Stimulated activated CD8-positive, alpha-beta memory T cell treated with anti-CD3 and anti-CD28 coated beads, Interleukin-15, amount 100 ng/mL, for 1 hour (primary cell): ENCODE results near the gene RASD1.

Source experiments
- DNase-seq: peaks from one replicate; pipeline ENCODE4 v3.0.0-alpha.2; 2020; ENCODE audit warnings: low read depth

The RASD1 gene

GRCh38 chr17:17510456-17511292, 14.5 kb upstream of the RASD1 start:
- no peak for DNase-seq

DNA sequence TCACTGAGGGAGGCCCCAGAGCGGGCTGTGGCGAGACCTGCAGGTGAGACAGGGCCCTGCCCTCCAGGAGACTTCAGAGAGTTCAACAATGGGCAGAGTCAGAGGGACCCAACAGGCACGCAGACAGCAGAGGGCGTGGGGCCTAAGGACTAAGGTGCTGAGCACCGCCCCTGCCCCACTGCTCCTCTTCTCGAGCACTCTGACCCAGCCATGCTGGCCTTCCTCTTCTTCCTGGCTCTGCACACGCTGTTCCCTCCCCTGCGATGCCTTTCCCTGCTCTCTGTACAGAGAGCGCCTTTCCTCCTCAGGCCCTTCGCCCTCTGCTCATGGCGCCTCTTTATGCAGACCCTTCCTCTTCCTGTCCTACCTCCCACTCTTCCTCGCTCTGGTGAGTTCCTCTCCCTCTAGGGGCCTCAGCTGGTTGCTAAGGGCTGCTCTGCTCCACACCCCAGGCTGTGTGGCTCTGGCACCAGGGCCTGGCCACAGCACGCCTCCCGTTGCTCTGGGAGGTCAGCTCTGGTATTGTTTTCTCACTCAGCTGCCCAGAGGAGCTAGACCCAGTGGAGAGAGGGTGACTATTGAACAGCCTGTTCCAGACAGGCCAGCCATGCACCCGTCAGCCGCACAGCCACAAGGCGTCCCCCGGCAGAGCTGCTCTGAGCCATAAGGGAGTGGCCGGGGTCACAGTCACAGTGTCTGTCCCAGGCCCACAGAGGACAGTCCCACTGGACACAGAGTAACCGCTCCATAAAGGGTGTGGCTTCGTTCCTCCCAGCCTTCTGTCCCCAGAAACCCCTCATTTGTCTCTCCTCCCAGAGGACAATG, 13.6 kb upstream of the RASD1 start:
- DNase-seq = no peak

- DNase-seq = no peak
Observed at GRCh38 chr17:17508646-17509591, 12.7 kb upstream of the RASD1 start.

DNA sequence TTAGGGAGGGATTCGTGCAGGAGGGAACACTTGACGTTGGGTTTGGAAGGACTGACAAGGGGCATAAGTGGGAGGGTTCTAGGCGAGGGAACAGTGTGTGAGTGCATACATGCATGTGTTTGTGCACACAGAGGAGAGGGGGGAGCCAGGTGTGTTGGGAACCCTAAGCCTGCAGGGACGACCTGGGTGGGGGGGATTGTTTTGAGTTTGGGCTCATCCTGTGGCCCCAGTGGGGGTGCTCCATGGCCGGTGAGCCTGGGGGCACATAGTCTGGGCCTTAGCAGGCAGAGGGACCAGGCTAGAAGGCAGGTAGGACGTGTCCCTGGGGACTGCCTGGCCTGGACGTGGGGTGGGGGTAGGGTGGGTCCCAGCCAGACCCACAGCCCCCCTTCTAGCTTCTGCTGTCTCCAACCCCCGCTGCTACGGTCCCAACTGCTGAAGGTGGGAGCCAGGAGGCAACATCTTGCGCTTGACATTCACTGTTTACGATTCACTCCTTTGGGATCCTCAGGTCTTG, 11.9 kb upstream of the RASD1 start:
- DNase-seq = no peak

GRCh38 chr17:17507465-17508011, 11.3 kb upstream of the RASD1 start:
- DNase-seq = no peak

- DNase-seq = no peak
Observed at GRCh38 chr17:17506893-17507464, 10.8 kb upstream of the RASD1 start.

DNA sequence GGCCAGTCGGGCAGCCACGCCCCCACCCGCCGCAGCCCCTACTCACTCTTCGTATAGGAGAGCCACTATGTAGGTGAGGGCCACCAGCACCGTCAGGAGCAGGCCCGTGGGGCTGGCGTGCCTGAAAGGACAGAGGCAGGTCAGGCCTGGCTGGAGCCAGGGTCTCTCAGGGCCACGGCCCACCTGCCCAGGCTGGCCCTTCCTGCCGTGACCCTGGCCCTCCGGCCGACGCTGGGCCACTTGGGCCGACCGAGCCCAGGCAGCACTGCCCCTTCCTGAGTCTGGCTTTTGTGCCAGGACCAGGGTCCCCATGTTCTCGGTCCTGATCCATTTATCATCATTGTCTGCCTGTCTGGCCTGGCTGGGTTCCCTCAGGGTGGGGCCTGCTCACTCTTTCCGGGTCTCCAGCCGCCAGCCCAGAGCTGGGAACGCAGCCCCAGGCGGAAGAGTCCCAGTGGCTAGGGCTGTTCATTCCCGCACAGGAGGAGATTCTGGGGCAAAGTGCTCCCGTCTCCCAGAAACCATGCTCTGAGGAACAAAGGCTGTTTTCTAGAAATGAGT, 10.1 kb upstream of the RASD1 start:
- DNase-seq = no peak

- no peak for DNase-seq
Observed at GRCh38 chr17:17505610-17506171, 9.5 kb upstream of the RASD1 start.

DNA sequence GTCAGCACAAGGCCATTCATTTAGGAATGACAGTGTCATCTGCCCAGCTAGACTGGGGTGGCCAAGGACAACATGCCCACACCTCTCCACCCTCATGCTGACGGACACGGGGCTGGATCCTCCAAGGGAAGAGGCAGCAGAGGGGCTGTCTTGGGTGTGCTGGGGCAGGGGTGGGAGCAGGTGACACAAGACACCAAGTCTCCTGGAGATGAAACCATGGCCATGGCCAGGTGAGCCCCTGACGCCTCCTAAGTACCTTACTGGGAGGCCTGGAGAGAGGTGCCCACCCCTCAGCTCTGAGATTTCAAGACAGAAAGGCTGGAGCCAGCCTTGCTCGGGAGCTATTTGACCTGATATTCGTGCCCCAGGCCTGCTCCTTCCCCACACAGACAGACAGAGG, 9.0 kb upstream of the RASD1 start:
- DNase-seq = no peak

- DNase-seq = no peak
Observed at GRCh38 chr17:17504341-17505140, 8.3 kb upstream of the RASD1 start.

GRCh38 chr17:17503566-17504130, 7.5 kb upstream of the RASD1 start:
- no peak for DNase-seq

- no peak for DNase-seq
Observed at GRCh38 chr17:17502741-17503565, 6.8 kb upstream of the RASD1 start.

- DNase-seq = no peak
Observed at GRCh38 chr17:17500999-17501605, 4.9 kb upstream of the RASD1 start.

DNA sequence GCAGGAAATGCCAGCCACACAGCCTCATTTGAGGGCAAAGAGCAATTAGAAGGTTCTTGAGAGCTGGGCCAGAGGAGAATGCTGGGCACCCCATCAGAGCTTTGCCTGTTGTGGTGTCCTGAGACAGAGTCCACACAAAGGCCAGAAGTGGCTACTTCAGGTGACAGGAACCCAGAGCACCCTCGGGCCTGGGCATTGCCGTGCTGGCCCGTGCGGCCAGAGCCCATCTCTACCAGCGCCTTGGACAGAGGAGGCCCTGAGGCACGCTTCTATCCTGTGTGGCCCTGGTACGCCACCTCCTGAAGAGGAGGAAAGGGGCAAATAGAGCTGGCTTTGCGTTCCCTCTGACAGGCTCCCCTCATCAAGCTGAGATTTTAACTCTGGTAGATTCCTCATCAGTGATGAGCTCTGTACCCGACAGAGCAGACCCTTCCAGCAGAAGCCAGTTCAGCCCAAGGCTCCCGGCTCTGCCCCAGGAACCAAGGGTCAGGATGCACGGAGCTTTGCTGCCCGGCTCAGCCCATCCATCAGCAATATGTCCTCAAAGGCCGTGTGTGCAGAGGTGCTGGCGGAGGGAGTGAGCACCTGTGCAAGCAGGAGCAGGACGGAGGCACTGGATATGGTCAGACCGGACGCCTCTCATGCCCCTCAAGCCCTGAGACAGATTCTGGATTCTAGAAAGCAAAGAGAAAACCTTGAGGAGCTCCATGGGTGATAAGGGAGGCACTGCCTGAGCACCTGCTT, 3.4 kb upstream of the RASD1 start:
- no peak for DNase-seq

GRCh38 chr17:17498606-17499301, 2.6 kb upstream of the RASD1 start:
- DNase-seq = no peak

DNA sequence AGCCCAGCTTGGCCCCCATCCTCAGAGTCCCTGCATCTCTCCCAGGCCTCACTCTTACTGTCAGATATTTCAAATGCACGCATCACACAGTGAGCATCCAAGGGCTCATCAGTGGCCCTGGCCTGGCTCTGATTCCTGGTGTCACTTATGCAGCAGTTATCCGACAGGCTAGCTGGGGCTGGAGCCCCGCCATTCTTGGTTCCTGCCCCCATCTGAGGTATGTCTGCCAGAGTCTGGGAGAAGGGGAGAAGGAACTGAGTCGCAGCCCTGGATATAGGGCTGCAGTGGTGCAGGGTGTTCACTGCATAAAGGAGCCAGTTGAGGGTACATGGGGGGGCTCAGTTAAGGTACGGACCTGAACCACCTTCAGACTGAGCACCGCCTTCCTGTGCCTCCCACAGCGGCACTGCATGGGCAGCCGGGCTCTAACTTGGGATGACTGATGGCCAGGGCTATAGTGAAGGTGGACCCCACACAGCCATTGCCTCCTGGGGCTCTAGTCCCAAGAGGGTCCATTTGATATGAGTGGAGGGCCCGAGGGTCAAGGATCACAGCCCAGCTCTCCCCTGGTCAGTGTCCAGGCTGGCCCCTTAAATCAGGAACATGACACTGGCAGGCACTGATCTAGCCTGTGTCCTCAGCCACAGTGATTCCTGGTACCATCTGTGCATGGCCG, 1.8 kb upstream of the RASD1 start:
- no peak for DNase-seq
